Right lobe of liver (tissue), 6 donors: Measurements from ENCODE around the gene LRRC71. TPM values are rescaled to one million over a fixed set of nuclear protein-coding genes. Genes with fewer than 3 reads are reported as not detected.

ENCODE experiments used
- ATAC-seq, 4 donors: fragments of 200-7000 bp; cut with Tn5 transposase; one replicate each; pipeline ENCODE4 v1.9.1; 2020; ENCODE audit warnings: mild to moderate bottlenecking in 4 of 4, moderate library complexity in 4 of 4
- DNase-seq, 3 donors: peaks; one replicate each; pipeline ENCODE4 v3.0.0-alpha.2; 2020
- H3K27ac ChIP-seq, 3 donors: fragments of 200-600 bp; one replicate each; pipeline ENCODE4 v1.8.0; 2022
- H3K27me3 ChIP-seq, 2 donors: fragments of 200-600 bp; one replicate each; pipeline ENCODE4 v1.8.0; 2022
- H3K36me3 ChIP-seq, 4 donors: fragments of 200-600 bp; sonication (generic) in 1 of 4; one replicate each; pipeline versions ENCODE4 v1.5.1 to v1.8.0; 2017 to 2022; ENCODE audit warnings: control low read depth in 1 of 4
- H3K4me1 ChIP-seq, 4 donors: fragments of 200-600 bp; sonication (generic) in 1 of 4; one replicate each; pipeline versions ENCODE4 v1.5.1 to v1.8.0; 2017 to 2022; ENCODE audit warnings: control low read depth in 1 of 4
- H3K4me3 ChIP-seq, 3 donors: fragments of 200-600 bp; one replicate each; pipeline ENCODE4 v1.8.0; 2022
- H3K9me3 ChIP-seq, 4 donors: fragments of 200-600 bp; sonication (generic) in 1 of 4; one replicate each; pipeline versions ENCODE4 v1.5.1 to v1.8.0; 2017 to 2022; ENCODE audit warnings: control low read depth in 1 of 4
- CTCF ChIP-seq, 4 donors: fragments of 200-600 bp in 3 of 4; fragments of 450-650 bp in 1 of 4; IDR thresholded peaks; one replicate each; pipeline versions ENCODE4 v1.5.1 to v1.8.0; 2016 to 2022; ENCODE audit warnings: antibody characterized with exemption in 4 of 4, mild to moderate bottlenecking in 2 of 4
- POLR2A ChIP-seq: fragments of 450-650 bp; IDR thresholded peaks from one replicate; pipeline ENCODE4 v1.6.1; 2017; ENCODE audit warnings: antibody characterized with exemption, mild to moderate bottlenecking
- WGBS: methylation state at CpG from one replicate; pipeline ENCODE4 v1.1.6; 2018; ENCODE audit warnings: low coverage, low lambda C conversion rate; ENCODE audit not compliant: insufficient coverage; ENCODE audit errors: missing lambda C conversion rate; 5-methylcytosine and 5-hydroxymethylcytosine counted together
- intact Hi-C, 2 donors: fragments of 100-400 bp; cut with DNase I; formaldehyde crosslinking; loops; one replicate each; pipeline versions ENCODE4 v1.11.2 to v1.14.1; 2022
- total RNA-seq, 6 experiments: library from RNA; depleted of rRNA in 2 of 6; stranded (reverse); fragments of >200 nt in 2 of 6; fragmentation: NEBNext Ultra II Directional in 3 of 6; extraction: Animal tissue kit (Norgen Biotek cat#: 25700) in 3 of 6; gene quantifications; one replicate each; pipeline versions ENCODE4 v1.1.0 to v1.2.4, GENCODE V29; 2016 to 2023
- donor health status: DM: no; HTN: yes; CAD: no.
- donor health status: DM: no; HTN: no; CAD: no.
- donor health status: DM: no; HTN: no; CAD: no.
- donor health status: DM: no; HTN: yes; CAD: no.
- donor health status: DM: no; HTN: yes; CAD: no.

Gene LRRC71
- total RNA-seq, 6 experiments from 2014 or later: 0.12 to 0.20 TPM; not detected in 4

GRCh38 chr1:156895927-156896326 is 24.5 kb upstream of the LRRC71 start:
- no peak for TF ChIP-seq POLR2A
- no peak for TF ChIP-seq CTCF (IDR thresholded peaks at IDR 0.05)
- peak overlapping the region in 2 of 3 donors; percentile 76 to 91 for H3K27ac ChIP-seq
- H3K27me3 ChIP-seq: peaks cover 0 to 9% of the 10 kb centered on the region in 2 donors
- peaks cover 0 to 10% (median 0%) of the 10 kb centered on the region in 4 donors for H3K4me1 ChIP-seq
- ATAC-seq: no peak
- no peaks in the 10 kb centered on the region for H3K36me3 ChIP-seq
- H3K9me3 ChIP-seq: no peaks in the 10 kb centered on the region
- intact Hi-C loops: no loop called here
- WGBS: 64% methylated on average over 4 of the region's 6 CpGs
- no peak overlapping the region for H3K4me3 ChIP-seq
- peak in 1 of 3 donors; percentile 15 for DNase-seq

- Histone ChIP-seq H3K36me3 (no peaks in the 10 kb centered on the region), H3K27me3 (peaks cover 0 to 9% of the 10 kb centered on the region in 2 donors), H3K4me1 (peaks cover 0 to 10% (median 0%) of the 10 kb centered on the region in 4 donors), H3K27ac (peak overlapping the region in 1 of 3 donors; percentile 91), H3K9me3 (no peaks in the 10 kb centered on the region), H3K4me3 (no peak overlapping the region)
- ATAC-seq: peak in 1 of 4 donors; percentile 4
- WGBS: 61% methylated on average over 6 of the region's 16 CpGs
- DNase-seq: peak in 1 of 3 donors; percentile 43
- TF ChIP-seq POLR2A: no peak
- TF ChIP-seq CTCF (IDR thresholded peaks at IDR 0.05): no peak
- intact Hi-C loops: no loop called here
These were observed 23.9 kb upstream of the LRRC71 start for GRCh38 chr1:156896490-156897033.

GRCh38 chr1:156897078-156897825 is 23.2 kb upstream of the LRRC71 start:
- Histone ChIP-seq H3K4me3 (no peak overlapping the region), H3K9me3 (no peaks in the 10 kb centered on the region), H3K27me3 (peaks cover 0 to 9% of the 10 kb centered on the region in 2 donors), H3K36me3 (no peaks in the 10 kb centered on the region), H3K27ac (peak overlapping the region; percentile 15 to 91 (median 40)), H3K4me1 (peaks cover 0 to 8% (median 0%) of the 10 kb centered on the region in 4 donors)
- TF ChIP-seq CTCF (IDR thresholded peaks at IDR 0.05): no peak
- no peak for TF ChIP-seq POLR2A
- DNase-seq (peak in 1 of 3 donors; percentile 38), ATAC-seq (no peak)
- intact Hi-C loops: no loop called here
- 44% methylated on average over 2 of the region's 14 CpGs for WGBS

- no peaks in the 10 kb centered on the region for H3K36me3 ChIP-seq
- peak overlapping the region in 2 of 3 donors; percentile 40 to 91 for H3K27ac ChIP-seq
- TF ChIP-seq CTCF (IDR thresholded peaks at IDR 0.05): no peak
- TF ChIP-seq POLR2A: no peak
- no peak overlapping the region for H3K4me3 ChIP-seq
- WGBS: 6% methylated on average over 3 of the region's 13 CpGs
- no peaks in the 10 kb centered on the region for H3K9me3 ChIP-seq
- H3K4me1 ChIP-seq: peaks cover 0 to 6% (median 0%) of the 10 kb centered on the region in 4 donors
- DNase-seq (peak in 1 of 3 donors; percentile 74), ATAC-seq (peak; percentile 57 to 66 (median 64))
- intact Hi-C loops: no loop called here
- H3K27me3 ChIP-seq: peaks cover 0 to 5% of the 10 kb centered on the region in 2 donors
These were observed 22.3 kb upstream of the LRRC71 start for GRCh38 chr1:156898161-156898566.
